ENCODE data around the gene FOXO1.

The FOXO1 gene

GRCh38 chr13:40598569-40598968, 67.9 kb downstream of the FOXO1 start:
- TF ChIP-seq Cebpa-rat (IDR thresholded peaks at IDR 0.05) = no peak
- Histone ChIP-seq H3K4me1 (peaks cover 38% of the 10 kb centered on the region), H3K4me2 (no peak overlapping the region), H3K4me3 (no peak overlapping the region), H3K36me3 (peaks cover 31% of the 10 kb centered on the region), H3K9me3 (peaks cover 50% of the 10 kb centered on the region), H3K27ac (no peak overlapping the region), H3K9ac (no peak overlapping the region), H3K27me3 (no peaks in the 10 kb centered on the region), H4K20me1 (peaks cover 85% of the 10 kb centered on the region)

GRCh38 chr13:40597735-40598365, 68.6 kb downstream of the FOXO1 start:
- peaks cover 49% of the 10 kb centered on the region for H3K9me3 ChIP-seq
- no peak overlapping the region for H3K9ac ChIP-seq
- H3K27me3 ChIP-seq = no peaks in the 10 kb centered on the region
- no peak overlapping the region; the same call in 1 of the 2 replicates for H3K4me2 ChIP-seq
- peaks cover 45% of the 10 kb centered on the region for H3K4me1 ChIP-seq
- H4K20me1 ChIP-seq = peaks cover 78% of the 10 kb centered on the region
- H3K36me3 ChIP-seq = peaks cover 29% of the 10 kb centered on the region
- H3K27ac ChIP-seq = no peak overlapping the region
- H3K4me3 ChIP-seq = no peak overlapping the region
- no peak for TF ChIP-seq Cebpa-rat (IDR thresholded peaks at IDR 0.05)

- H3K27ac ChIP-seq = no peak overlapping the region
- peaks cover 68% of the 10 kb centered on the region for H4K20me1 ChIP-seq
- no peak overlapping the region for H3K4me2 ChIP-seq
- H3K9ac ChIP-seq = no peak overlapping the region
- H3K27me3 ChIP-seq = no peaks in the 10 kb centered on the region
- no peak overlapping the region for H3K4me3 ChIP-seq
- H3K9me3 ChIP-seq = peaks cover 44% of the 10 kb centered on the region
- no peak for TF ChIP-seq Cebpa-rat (IDR thresholded peaks at IDR 0.05)
- peaks cover 25% of the 10 kb centered on the region for H3K36me3 ChIP-seq
- peaks cover 59% of the 10 kb centered on the region for H3K4me1 ChIP-seq
These were observed 70.0 kb downstream of the FOXO1 start for GRCh38 chr13:40596484-40596883.

GRCh38 chr13:40595693-40596092, 70.7 kb downstream of the FOXO1 start:
- peaks cover 62% of the 10 kb centered on the region for H4K20me1 ChIP-seq
- no peak for TF ChIP-seq Cebpa-rat (IDR thresholded peaks at IDR 0.05)
- H3K4me2 ChIP-seq = no peak overlapping the region
- peaks cover 67% of the 10 kb centered on the region for H3K4me1 ChIP-seq
- H3K4me3 ChIP-seq = no peak overlapping the region
- peaks cover 25% of the 10 kb centered on the region for H3K36me3 ChIP-seq
- peaks cover 44% of the 10 kb centered on the region for H3K9me3 ChIP-seq
- H3K9ac ChIP-seq = no peak overlapping the region
- no peaks in the 10 kb centered on the region for H3K27me3 ChIP-seq
- H3K27ac ChIP-seq = no peak overlapping the region

- Histone ChIP-seq H3K4me3 (no peak overlapping the region), H4K20me1 (peaks cover 26% of the 10 kb centered on the region; the same call in 1 of the 2 replicates), H3K27ac (peak overlapping the region; percentile 97), H3K9me3 (peaks cover 19% of the 10 kb centered on the region; the same call in 1 of the 2 replicates), H3K4me1 (peaks cover 89% of the 10 kb centered on the region), H3K27me3 (no peaks in the 10 kb centered on the region), H3K36me3 (peaks cover 3% of the 10 kb centered on the region; the same call in 1 of the 2 replicates), H3K4me2 (peak overlapping the region; percentile 90), H3K9ac (no peak overlapping the region)
- no peak for TF ChIP-seq Cebpa-rat (IDR thresholded peaks at IDR 0.05)
These were observed 74.4 kb downstream of the FOXO1 start for GRCh38 chr13:40592035-40592434.

- Histone ChIP-seq H3K4me2 (peak overlapping the region; percentile 90), H3K4me3 (0 out of 2 replicates have a peak overlapping the region, but pooled peaks have one; percentile 55), H3K9ac (peak overlapping the region; percentile 82), H3K27me3 (no peaks in the 10 kb centered on the region), H4K20me1 (peaks cover 17% of the 10 kb centered on the region; the same call in 1 of the 2 replicates), H3K27ac (peak overlapping the region; percentile 97), H3K9me3 (peaks cover 9% of the 10 kb centered on the region; the same call in 1 of the 2 replicates), H3K4me1 (peaks cover 89% of the 10 kb centered on the region), H3K36me3 (0 out of 2 replicates have a peak, but pooled peaks cover under 1% of the 10 kb centered on the region)
- TF ChIP-seq Cebpa-rat (IDR thresholded peaks at IDR 0.05) = no peak
These were observed 75.3 kb downstream of the FOXO1 start for GRCh38 chr13:40591091-40591490.

- peaks cover 14% of the 10 kb centered on the region; the same call in 1 of the 2 replicates for H4K20me1 ChIP-seq
- no peak for TF ChIP-seq Cebpa-rat (IDR thresholded peaks at IDR 0.05)
- H3K4me2 ChIP-seq = peak overlapping the region; percentile 90
- peak overlapping the region; percentile 97 for H3K27ac ChIP-seq
- no peaks in the 10 kb centered on the region for H3K36me3 ChIP-seq
- H3K4me3 ChIP-seq = peak overlapping the region; percentile 55
- H3K9me3 ChIP-seq = peaks cover 9% of the 10 kb centered on the region; the same call in 1 of the 2 replicates
- H3K4me1 ChIP-seq = peaks cover 97% of the 10 kb centered on the region
- no peaks in the 10 kb centered on the region for H3K27me3 ChIP-seq
- peak overlapping the region; percentile 82 for H3K9ac ChIP-seq
These were observed 76.2 kb downstream of the FOXO1 start for GRCh38 chr13:40590112-40590862.

GRCh38 chr13:40589285-40590109, 76.9 kb downstream of the FOXO1 start:
- Histone ChIP-seq H4K20me1 (peaks cover 7% of the 10 kb centered on the region; the same call in 1 of the 2 replicates), H3K4me2 (peak overlapping the region; percentile 90), H3K4me1 (peaks cover 93% of the 10 kb centered on the region), H3K27me3 (no peaks in the 10 kb centered on the region), H3K27ac (peak overlapping the region; percentile 97), H3K9me3 (peaks cover 11% of the 10 kb centered on the region), H3K9ac (peak overlapping the region; percentile 82), H3K4me3 (peak overlapping the region; percentile 55), H3K36me3 (peaks cover 4% of the 10 kb centered on the region; the same call in 1 of the 2 replicates)
- TF ChIP-seq Cebpa-rat (IDR thresholded peaks at IDR 0.05) = no peak

- Histone ChIP-seq H4K20me1 (no peaks in the 10 kb centered on the region), H3K9ac (peak overlapping the region; percentile 82), H3K9me3 (peaks cover 23% of the 10 kb centered on the region), H3K27me3 (no peaks in the 10 kb centered on the region), H3K4me1 (peaks cover 79% of the 10 kb centered on the region), H3K4me2 (peak overlapping the region; percentile 90), H3K36me3 (peaks cover 18% of the 10 kb centered on the region), H3K4me3 (0 out of 2 replicates have a peak overlapping the region, but pooled peaks have one; percentile 54), H3K27ac (peak overlapping the region; percentile 97)
- TF ChIP-seq Cebpa-rat (IDR thresholded peaks at IDR 0.05) = no peak
These were observed 78.3 kb downstream of the FOXO1 start for GRCh38 chr13:40588101-40588500.

All from BLaER1 (cell line).